ENCODE results near the gene ADAMTS7. TPM values are rescaled to one million over a fixed set of nuclear protein-coding genes. Genes with fewer than 3 reads are reported as not detected.

ADAMTS7 gene
- total RNA-seq (2021; ENCODE audit: unreplicated experiment) = 12.0 TPM
- polyA plus RNA-seq (2012) = 6.3 and 7.7 TPM in 2 replicates
- Bru-seq, nascent RNA = percentile 46 among the genes with signal in this experiment
- percentile 50 among the genes with signal in this experiment for BruChase-seq, experiment 1, labeled RNA remaining after a 6-hour chase
- BruChase-seq, experiment 2, labeled RNA remaining after a 2-hour chase = percentile 52 among the genes with signal in this experiment
- long read RNA-seq, partial matches to known transcripts = 9 of 14 reads
- long read RNA-seq, other reads (novel, unspliced or antisense) = 5 of 14 reads

DNA sequence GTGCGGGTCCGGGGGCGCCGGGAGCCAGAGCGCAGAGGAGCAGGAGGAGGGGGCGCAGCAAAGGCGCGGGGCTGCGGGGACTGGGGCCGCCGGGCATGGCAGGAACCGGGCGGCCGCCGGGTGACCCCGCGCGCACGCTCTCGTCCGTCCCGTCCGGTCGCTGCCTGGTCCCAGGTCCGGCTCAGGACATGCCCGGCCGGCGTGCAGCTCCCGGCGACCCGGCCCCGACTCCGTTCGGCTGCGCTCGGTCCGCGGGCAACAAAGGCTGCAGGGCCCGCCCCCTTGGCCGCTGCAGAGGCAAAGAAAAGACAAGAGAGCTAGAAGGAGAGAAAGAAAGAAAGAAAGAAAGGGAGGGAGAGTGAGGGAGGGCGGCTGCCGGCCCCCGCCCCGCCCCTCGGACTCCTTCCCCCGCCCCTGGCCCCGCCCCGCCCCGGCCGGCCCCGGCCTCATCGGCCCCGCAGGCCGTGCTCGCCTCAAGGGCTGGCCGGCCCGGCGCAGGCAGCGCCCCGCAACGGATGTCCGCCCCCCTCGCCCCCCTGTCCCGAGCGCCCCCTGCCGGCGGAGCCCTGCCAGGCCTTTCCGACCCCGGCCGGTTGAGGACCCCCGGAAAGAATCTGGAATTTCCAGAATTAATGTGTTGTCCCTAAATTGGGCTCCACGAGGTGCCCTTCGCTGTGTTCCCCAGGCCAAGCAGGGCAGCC is at the start of gene ADAMTS7:
Gene ADAMTS7 (minus strand): TSS at position 341 of the 701 bp plus-strand sequence. CDS start 244 bp downstream, at position 97.
- H3K36me3 ChIP-seq (ENCODE audit: control insufficient read depth in 1 of 2, insufficient read depth in 2 of 2, low read length in 2 of 2) = no peaks in the 10 kb centered on the region
- ATAC-seq (peak; percentile 93), DNase-seq (ENCODE audit: low read depth, low spot score) (peak; percentile 46)
- H4K20me1 ChIP-seq (ENCODE audit: insufficient read depth) = no peaks in the 10 kb centered on the region
- no peaks in the 10 kb centered on the region for H3K9me3 ChIP-seq (ENCODE audit: control insufficient read depth in 1 of 2, insufficient read depth in 1 of 2, low read depth in 1 of 2, low read length in 2 of 2)
- peak within 1 kb of the TSS; percentile 93 for H3K4me2 ChIP-seq (ENCODE audit: low read length)
- H3K4me3 ChIP-seq (replicated peaks in 1 of 2; ENCODE audit: low read depth in 1 of 2, low read length in 2 of 2) = peak within 1 kb of the TSS; percentile 65 to 75
- H3K4me1 ChIP-seq (ENCODE audit: control insufficient read depth in 1 of 2, insufficient read depth in 2 of 2, low read length in 2 of 2) = peaks cover 14% of the 10 kb centered on the region in 2 experiments; a peak in 3 of 4 replicates
- ChIA-PET CTCF (interaction anchor here (0.6 to 2.1 kb wide), 10 partner anchors 9 to 659 kb away, joined by 3 to 7 read pairs (median 4); no protein-coding TSS in a partner anchor), POLR2A (interaction anchor here (1.2 kb wide), 1 partner anchor 21 kb away, joined by 4 read pairs; no protein-coding TSS in a partner anchor), RAD21 (ENCODE audit: low non-redundant PET in 1 of 2, low total read pairs in 2 of 2, uncharacterized antibody in 2 of 2, unreplicated experiment in 2 of 2) (no interaction called here)
- H3K9ac ChIP-seq (ENCODE audit: low read length) = peak within 1 kb of the TSS; percentile 65
- H2AFZ ChIP-seq (ENCODE audit: low read depth, low read length, poor library complexity, severe bottlenecking) = peak within 1 kb of the TSS; percentile 35
- H3K27me3 ChIP-seq (ENCODE audit: insufficient read depth, low read length) = no peaks in the 10 kb centered on the region
- H3K27ac ChIP-seq (ENCODE audit: low read depth, low read length) = peak within 1 kb of the TSS; percentile 53; the same call in 1 of the 2 replicates
- no peaks in the 10 kb centered on the region for H3K9me2 ChIP-seq (ENCODE audit: insufficient read depth)
- TF ChIP-seq RAD21 (IDR thresholded peaks at IDR 0.05; ENCODE audit: low read depth) = 0 out of 2 replicates have a peak, but pooled peaks have one; percentile 17
- TF ChIP-seq, protein P1, sequence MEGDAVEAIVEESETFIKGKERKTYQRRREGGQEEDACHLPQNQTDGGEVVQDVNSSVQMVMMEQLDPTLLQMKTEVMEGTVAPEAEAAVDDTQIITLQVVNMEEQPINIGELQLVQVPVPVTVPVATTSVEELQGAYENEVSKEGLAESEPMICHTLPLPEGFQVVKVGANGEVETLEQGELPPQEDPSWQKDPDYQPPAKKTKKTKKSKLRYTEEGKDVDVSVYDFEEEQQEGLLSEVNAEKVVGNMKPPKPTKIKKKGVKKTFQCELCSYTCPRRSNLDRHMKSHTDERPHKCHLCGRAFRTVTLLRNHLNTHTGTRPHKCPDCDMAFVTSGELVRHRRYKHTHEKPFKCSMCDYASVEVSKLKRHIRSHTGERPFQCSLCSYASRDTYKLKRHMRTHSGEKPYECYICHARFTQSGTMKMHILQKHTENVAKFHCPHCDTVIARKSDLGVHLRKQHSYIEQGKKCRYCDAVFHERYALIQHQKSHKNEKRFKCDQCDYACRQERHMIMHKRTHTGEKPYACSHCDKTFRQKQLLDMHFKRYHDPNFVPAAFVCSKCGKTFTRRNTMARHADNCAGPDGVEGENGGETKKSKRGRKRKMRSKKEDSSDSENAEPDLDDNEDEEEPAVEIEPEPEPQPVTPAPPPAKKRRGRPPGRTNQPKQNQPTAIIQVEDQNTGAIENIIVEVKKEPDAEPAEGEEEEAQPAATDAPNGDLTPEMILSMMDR (IDR thresholded peaks at IDR 0.05 in 2 of 3, conservative IDR thresholded peaks at IDR 0.05 in 1 of 3; ENCODE audit: borderline replicate concordance in 1 of 3, insufficient read depth in 1 of 3, low read depth in 2 of 3, low read length in 2 of 3) = peak; percentile 76 to 80 (median 79)
- no peak for TF ChIP-seq EZH2phosphoT487 (IDR thresholded peaks at IDR 0.05; ENCODE audit: borderline replicate concordance)
- peak; percentile 12; the same call in 1 of the 2 replicates for TF ChIP-seq ZFX (IDR thresholded peaks at IDR 0.05)
- TF ChIP-seq POLR2AphosphoS5 (IDR thresholded peaks at IDR 0.05; ENCODE audit: low read depth, low read length) = peak; percentile 38; the same call in 1 of the 2 replicates
- intact Hi-C loops (cut with micrococcal nuclease) = no loop called here
- no TSS peak for BruUV-seq (replicated peaks)
- no peaks in the 10 kb centered on the region; the same call in 1 of the 2 replicates for H3K79me2 ChIP-seq (ENCODE audit: insufficient read depth, low read length)

Measured in HCT116 (cell line).